GM18867 (cell line): Measurements from ENCODE around the gene NFX1.
"Not testable (repeated sequence)": the region's sequence is repeated elsewhere in the genome, so short reads cannot be mapped to it uniquely, and the experiment has no call there.

ENCODE experiments used
- ATAC-seq: cut with Tn5 transposase; IDR thresholded peaks from one replicate; pipeline ENCODE4 v1.9.1; 2021; ENCODE audit warnings: mild to moderate bottlenecking, moderate library complexity; ENCODE audit not compliant: unreplicated experiment

Gene NFX1

GRCh38 chr9:33385979-33386640 is 95.8 kb downstream of the NFX1 start:
- ATAC-seq, result not testable (repeated sequence)

GRCh38 chr9:33386641-33386996 is 96.3 kb downstream of the NFX1 start:
- not testable (repeated sequence) for ATAC-seq

GRCh38 chr9:33386998-33387397 is 96.7 kb downstream of the NFX1 start:
- not testable (repeated sequence) for ATAC-seq

- no peak for ATAC-seq
Observed at GRCh38 chr9:33388110-33388994, 98.0 kb downstream of the NFX1 start.

- ATAC-seq, result not testable (repeated sequence)
Observed at GRCh38 chr9:33391111-33391771, 100.9 kb downstream of the NFX1 start.

- not testable (repeated sequence) for ATAC-seq
Observed at GRCh38 chr9:33392591-33393021, 102.3 kb downstream of the NFX1 start.

GRCh38 chr9:33393581-33393980 is 103.3 kb downstream of the NFX1 start:
- no peak for ATAC-seq

GRCh38 chr9:33393986-33394385 is 103.7 kb downstream of the NFX1 start:
- not testable (repeated sequence) for ATAC-seq

GRCh38 chr9:33395159-33395879 is 105.0 kb downstream of the NFX1 start:
- not testable (repeated sequence) for ATAC-seq

- ATAC-seq, result not testable (repeated sequence)
Observed at GRCh38 chr9:33397801-33398200, 107.5 kb downstream of the NFX1 start.

GRCh38 chr9:33399047-33399446 is 108.7 kb downstream of the NFX1 start:
- not testable (repeated sequence) for ATAC-seq

GRCh38 chr9:33401809-33402208 is 111.5 kb downstream of the NFX1 start:
- ATAC-seq, result not testable (repeated sequence)

- ATAC-seq, result not testable (repeated sequence)
Observed at GRCh38 chr9:33402371-33402770, 112.1 kb downstream of the NFX1 start, which contains the start of gene AQP7. Gene AQP7 (minus strand): TSS chr9:33402568. CDS start chr9:33401262, 1,306 bp downstream.

- ATAC-seq, result no peak
Observed at GRCh38 chr9:33403941-33404787, 113.8 kb downstream of the NFX1 start.

GRCh38 chr9:33404788-33405362 is 114.6 kb downstream of the NFX1 start:
- ATAC-seq, result no peak

- no peak for ATAC-seq
Observed at GRCh38 chr9:33407061-33407460, 116.7 kb downstream of the NFX1 start.

- ATAC-seq, result no peak
Observed at GRCh38 chr9:33408087-33408486, 117.8 kb downstream of the NFX1 start.

- ATAC-seq, result no peak
Observed at GRCh38 chr9:33414268-33414667, 124.0 kb downstream of the NFX1 start.

GRCh38 chr9:33414889-33415500 is 124.7 kb downstream of the NFX1 start:
- ATAC-seq, result no peak
